Choroid plexus epithelial cell (primary cell): ENCODE measurements around the gene NPPB.

Experiments used
- DNase-seq: peaks from one replicate; pipeline ENCODE4 v3.0.0-alpha.2; 2010; ENCODE audit warnings: low read depth
- H3K4me3 ChIP-seq: 2 replicates; pipeline ENCODE4 v1.5.1; 2011; ENCODE audit warnings: low read depth, mild to moderate bottlenecking, control low read depth, low read length, moderate library complexity
- TF ChIP-seq, protein P1 (sequence below): conservative IDR thresholded peaks from 2 replicates; pipeline ENCODE4 v1.5.1; 2011; ENCODE audit warnings: low read depth, mild to moderate bottlenecking, control low read depth, inconsistent platforms, low read length, moderate library complexity

NPPB gene

DNA sequence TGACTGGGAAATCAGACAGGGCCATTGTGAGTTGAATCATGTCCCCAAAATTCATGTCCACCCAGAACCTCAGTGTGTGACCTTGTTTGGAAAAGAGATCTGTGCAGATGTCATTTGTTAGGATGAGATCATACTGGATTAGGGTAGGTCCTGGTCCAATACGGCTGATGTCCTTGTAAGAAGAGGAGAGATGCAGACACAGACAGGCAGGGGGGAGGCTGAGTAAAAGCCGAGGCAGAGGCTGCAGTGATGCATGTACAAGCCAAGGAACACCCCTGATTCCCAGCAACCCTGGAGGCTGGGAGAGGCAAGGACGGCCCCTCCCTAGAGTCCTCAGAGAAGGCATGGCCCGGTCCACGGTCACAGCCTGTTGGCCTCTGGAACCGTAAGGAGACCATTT, 15.9 kb upstream of the NPPB start:
- no peak overlapping the region for H3K4me3 ChIP-seq
- DNase-seq = no peak
- TF ChIP-seq, protein P1, sequence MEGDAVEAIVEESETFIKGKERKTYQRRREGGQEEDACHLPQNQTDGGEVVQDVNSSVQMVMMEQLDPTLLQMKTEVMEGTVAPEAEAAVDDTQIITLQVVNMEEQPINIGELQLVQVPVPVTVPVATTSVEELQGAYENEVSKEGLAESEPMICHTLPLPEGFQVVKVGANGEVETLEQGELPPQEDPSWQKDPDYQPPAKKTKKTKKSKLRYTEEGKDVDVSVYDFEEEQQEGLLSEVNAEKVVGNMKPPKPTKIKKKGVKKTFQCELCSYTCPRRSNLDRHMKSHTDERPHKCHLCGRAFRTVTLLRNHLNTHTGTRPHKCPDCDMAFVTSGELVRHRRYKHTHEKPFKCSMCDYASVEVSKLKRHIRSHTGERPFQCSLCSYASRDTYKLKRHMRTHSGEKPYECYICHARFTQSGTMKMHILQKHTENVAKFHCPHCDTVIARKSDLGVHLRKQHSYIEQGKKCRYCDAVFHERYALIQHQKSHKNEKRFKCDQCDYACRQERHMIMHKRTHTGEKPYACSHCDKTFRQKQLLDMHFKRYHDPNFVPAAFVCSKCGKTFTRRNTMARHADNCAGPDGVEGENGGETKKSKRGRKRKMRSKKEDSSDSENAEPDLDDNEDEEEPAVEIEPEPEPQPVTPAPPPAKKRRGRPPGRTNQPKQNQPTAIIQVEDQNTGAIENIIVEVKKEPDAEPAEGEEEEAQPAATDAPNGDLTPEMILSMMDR = no peak

DNA sequence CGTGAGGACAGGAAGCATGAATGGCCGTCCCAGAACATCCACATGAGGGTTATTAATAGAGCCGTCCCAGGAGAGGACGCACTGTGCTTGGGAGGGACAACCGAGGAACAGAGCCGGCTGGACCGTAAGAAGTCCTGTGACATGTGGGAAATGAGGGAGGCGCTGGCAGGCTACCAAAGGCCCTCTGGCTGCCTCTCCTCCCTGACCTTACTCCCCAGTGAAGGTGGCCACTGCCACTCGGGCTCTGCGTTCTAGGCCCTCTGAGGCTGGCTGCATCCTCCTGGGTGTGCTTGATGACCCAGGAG, 15.5 kb upstream of the NPPB start:
- no peak overlapping the region for H3K4me3 ChIP-seq
- DNase-seq = no peak
- TF ChIP-seq, protein P1 = no peak

DNA sequence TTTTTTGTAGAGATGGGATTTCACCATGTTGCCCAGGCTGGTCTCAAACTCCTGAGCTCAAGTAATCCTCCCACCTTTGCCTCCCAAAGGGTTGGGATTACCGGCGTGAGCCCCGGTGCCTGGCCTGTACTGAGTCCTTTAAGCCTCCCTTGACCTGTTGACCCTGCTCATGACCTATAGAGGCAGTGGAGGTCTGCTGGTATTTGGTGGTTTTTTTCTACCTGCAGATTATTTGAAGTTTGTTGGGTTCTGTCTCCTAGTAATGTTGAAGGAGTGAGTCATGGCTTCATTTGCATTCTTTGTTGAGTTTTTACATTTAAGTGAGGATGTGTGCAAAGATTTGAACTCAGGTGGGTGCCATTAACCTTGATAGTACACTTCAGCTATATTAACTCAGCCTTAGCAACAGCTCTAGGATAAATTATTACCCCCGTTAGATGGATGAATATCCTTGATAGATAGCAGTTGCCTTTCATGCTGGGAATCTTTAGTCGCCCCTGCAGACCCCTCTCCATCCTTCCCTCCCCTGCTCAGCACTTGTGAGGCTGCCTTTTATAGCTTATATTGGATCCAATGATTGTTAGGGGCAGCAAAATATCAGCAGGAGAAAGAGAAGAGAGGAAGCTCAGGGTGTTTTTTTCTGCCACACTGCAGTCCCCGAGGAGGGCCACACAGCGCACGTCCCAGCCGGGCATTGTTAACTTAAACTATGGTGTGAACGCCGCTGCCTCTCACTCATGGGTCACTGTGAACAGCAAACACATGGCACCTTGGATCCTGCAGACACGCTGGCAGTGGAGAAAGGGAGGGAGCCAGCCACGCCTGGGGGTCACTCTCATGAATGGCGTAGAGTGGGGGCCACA, 14.9 kb upstream of the NPPB start:
- no peak overlapping the region for H3K4me3 ChIP-seq
- TF ChIP-seq, protein P1 = no peak
- no peak for DNase-seq

DNA sequence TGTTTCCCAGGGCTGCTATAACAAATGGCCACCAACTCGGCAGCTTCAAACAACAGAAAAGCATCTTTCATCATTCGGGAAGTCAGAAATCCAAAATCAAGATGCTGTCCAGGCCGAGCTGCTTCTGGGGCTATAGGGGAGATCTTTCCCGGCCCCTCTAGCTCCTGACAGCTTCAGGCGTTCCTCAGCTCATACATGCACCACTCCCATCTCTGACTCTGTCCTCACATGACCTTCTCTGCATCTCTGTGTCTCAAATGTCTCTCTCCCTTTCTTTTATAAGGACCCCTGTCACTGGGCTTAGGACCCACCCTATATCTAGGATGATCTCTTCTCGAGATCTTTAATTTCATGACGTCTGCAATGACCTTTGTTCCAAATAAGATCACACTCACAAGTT, 13.8 kb upstream of the NPPB start:
- TF ChIP-seq, protein P1 = no peak
- no peak for DNase-seq
- no peak overlapping the region for H3K4me3 ChIP-seq

DNA sequence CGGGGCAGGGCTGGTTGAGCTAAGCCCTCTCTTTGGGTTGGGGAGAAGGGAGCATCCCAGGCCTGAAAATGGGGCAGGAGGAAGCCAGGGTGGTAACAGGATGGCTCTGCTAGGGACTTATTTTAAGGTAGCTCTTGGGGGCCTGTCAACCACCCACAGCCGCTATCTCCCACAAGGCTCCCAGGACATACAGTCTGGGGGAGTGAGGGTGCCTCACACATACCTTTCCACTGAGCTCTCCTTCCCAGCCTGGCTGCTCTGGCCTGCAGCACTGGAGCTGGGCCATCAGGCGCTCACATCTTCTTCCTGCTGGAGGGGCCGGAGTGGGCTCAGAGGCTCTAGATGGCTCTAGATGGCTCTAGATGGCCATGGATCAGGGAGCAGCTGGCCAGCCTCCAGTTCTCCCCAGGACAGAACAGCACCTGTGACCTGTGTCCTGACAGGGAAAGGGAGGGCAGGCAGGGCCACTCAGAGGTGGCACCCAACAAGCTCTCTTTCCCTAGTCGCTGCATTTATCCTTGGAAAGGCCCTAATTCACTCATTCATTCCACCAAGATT, 11.0 kb upstream of the NPPB start:
- H3K4me3 ChIP-seq = no peak overlapping the region
- TF ChIP-seq, protein P1 = no peak
- DNase-seq = no peak

DNA sequence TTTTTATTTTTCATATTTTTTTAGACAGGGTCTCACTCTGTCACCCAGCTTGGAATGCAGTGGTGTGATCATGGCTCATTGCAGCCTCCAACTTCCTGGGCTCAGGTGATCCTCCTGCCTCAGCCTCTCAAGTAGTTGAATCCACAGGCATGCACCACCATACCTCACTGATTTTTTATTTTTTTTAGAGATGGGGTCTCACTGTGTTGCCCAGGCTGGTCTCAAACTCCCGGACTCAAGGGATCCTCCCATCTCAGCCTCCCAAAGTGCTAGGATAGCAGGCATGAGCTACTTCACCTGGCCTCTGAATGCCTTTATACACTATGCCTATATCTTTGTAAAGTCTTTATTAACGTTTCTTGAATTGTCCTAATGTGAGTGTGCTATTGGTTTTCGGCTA, 10.4 kb upstream of the NPPB start:
- DNase-seq = no peak
- no peak overlapping the region for H3K4me3 ChIP-seq
- TF ChIP-seq, protein P1 = no peak
